ENCODE data around the gene CADPS2.

CADPS2 gene

DNA sequence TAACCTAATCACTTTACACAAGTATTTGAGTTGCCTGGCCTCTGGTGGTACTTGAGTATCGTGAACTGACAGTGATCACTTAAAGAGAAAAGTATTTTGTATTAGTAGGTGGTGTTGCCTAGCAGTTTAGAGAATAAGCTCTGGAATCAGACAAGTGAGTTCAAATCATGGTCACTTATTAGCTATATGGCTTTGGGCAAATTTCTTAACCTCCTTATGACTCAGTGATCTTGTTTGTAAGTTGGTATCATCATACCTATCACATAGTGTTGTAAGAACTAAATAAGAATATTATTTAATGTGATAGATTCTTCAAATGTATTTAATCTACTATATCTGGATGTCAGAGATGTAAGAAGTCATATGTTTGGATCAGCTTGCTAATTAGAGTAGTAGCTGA lies 351.2 kb downstream of the CADPS2 start:
- DNase-seq: no peak

GRCh38 chr7:122532406-122533269 lies 353.6 kb downstream of the CADPS2 start:
- no peak for DNase-seq

DNA sequence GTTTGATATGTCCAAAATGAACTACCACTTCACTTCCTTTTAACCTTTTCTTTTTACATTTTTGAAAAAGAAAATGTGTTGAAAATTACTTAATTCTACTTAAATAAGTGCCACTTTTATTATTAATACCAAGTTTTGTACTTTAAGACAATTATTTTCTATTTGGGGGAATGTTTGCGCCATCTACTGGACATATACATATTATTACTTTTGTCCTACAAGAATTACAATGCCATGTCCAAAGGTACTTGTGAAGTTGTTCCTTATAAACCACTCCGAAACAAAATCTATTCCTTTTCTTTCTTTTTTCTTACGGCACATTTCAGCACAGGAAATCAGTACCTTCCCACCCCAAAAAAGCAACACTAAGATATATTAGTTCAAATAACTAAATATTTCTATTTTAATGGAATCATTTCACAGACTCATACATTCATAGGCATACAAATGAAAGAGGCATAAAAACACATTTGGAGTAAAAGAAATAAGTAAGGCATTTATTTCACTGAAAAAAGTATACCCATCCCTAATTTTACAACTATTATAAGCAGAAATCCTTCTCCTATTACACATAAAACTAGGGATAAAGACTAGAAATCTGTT lies 357.3 kb downstream of the CADPS2 start:
- DNase-seq: peak in 1 of 56 donors; percentile 55

GRCh38 chr7:122525355-122525754 lies 360.9 kb downstream of the CADPS2 start:
- no peak for DNase-seq

GRCh38 chr7:122521767-122522166 lies 364.5 kb downstream of the CADPS2 start:
- no peak for DNase-seq

- DNase-seq: no peak
Measured at GRCh38 chr7:122520971-122521555, 365.2 kb downstream of the CADPS2 start.

DNA sequence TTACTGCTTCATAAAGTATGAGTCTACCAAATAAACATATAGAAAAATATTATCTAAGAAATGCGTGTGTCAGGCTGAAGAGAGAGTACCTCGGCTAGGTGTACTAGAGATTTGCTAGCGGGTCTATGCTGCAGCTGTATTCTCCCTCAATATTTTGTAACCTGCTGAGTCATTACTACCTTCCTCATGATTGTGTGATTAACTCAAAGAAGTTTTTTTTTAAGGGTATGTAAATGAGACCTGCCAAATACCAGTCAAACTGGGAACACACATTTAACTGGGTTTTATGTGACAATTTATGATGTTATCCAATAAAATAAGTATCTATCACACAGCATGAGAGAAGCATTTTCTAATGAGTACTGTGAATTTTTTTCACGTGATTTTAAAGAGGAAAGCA lies 367.8 kb downstream of the CADPS2 start:
- DNase-seq: no peak

DNA sequence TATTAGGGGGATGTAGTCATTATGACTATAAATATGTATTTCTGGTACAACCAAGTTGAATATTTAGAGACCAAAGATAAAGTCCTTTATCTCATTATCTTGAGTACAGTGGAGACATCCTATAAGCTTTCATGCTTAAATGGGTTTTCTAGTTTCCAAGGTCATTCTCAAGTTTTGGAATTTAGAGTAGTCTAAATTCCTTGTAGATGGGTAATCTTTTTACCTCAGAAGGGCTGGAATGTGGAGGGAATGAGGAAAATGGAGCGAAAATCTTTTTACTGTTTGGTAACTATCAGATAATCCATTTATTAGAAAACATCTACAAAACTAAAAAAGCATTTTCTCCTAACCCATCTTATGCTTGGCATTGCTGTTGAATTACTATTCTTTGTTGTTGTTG lies 368.7 kb downstream of the CADPS2 start:
- DNase-seq: no peak

GRCh38 chr7:122515404-122515803 lies 370.9 kb downstream of the CADPS2 start:
- no peak for DNase-seq

DNA sequence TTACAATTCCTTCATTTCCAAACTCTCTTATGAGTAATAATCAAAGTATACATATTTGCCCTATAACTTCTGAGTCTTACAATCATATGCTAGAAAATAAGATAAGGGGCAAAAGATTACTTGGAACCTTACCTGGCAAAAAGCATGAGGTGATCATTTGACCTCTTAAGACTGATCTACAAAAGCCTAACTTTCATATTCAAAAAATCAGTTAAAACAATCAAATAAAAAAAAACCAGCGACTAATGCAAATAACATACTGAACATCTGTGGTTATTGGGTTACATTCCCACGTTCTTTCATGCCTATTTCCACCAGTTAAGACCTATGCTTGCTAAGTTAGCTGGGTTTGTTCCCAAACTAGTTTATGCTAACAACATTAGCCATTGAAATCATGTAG lies 375.0 kb downstream of the CADPS2 start:
- DNase-seq: no peak

- DNase-seq: no peak
Measured at GRCh38 chr7:122507591-122507990, 378.7 kb downstream of the CADPS2 start.

DNA sequence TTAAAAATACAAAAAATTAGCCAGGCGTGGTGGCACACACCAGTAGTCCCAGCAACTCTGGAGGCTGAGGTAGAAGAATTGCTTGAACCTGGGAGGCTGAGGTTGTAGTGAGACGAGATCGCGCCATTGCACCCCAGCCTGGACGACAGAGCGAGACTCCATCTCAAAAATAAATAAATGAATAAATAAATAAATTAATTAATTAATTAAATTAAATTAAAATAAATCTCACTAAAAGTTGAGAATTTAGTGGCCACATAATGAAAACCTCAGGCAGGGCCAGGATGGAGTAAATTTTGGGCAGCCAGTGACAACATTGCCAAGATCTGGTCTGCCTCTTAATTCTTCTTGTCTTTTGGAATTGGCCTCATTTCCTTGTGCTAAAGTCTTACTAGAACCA lies 394.3 kb downstream of the CADPS2 start:
- no peak for DNase-seq

- no peak for DNase-seq
Measured at GRCh38 chr7:122488241-122488640, 398.0 kb downstream of the CADPS2 start.

- DNase-seq: no peak
Measured at GRCh38 chr7:122487131-122487530, 399.1 kb downstream of the CADPS2 start.

DNA sequence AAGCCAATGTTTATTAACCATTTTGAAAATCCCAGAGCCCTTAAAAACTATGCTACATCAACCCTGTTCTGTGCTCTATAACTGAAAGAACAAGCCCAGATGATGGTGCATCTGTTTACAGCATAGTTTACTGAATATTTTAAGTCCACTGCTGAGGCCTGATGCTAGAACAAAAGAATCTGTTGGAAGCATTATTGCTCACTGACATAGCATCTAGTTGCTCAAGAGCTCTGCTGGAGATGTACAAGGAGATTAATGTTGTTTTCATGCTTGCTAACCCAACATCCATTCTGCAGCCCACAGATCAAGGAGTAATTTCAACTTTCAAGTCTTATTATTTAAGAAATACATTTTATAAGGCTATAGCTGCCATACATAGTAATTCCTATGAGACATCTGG lies 400.4 kb downstream of the CADPS2 start:
- no peak for DNase-seq

DNA sequence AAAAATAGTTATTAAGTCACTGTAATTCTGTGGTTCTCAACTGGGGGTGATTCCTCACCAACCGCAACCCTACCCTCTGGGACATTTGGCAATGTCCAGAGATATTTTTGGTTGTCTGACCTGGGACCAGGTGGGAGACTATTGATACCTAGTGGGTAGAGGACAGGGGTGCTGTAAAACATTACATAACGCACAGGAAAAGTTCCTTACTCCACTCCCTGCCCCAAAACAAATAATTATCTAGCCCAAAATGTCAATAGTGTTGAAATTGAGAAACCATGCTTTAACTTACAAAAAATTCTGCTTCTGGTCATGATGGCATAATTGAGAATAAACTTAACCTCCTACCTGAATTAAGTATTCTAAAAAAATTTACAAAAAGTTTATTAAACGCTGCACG lies 404.0 kb downstream of the CADPS2 start:
- DNase-seq: no peak

GRCh38 chr7:122470859-122471258 lies 415.4 kb downstream of the CADPS2 start:
- no peak for DNase-seq

- DNase-seq: no peak
Measured at GRCh38 chr7:122468945-122469344, 417.3 kb downstream of the CADPS2 start.

DNA sequence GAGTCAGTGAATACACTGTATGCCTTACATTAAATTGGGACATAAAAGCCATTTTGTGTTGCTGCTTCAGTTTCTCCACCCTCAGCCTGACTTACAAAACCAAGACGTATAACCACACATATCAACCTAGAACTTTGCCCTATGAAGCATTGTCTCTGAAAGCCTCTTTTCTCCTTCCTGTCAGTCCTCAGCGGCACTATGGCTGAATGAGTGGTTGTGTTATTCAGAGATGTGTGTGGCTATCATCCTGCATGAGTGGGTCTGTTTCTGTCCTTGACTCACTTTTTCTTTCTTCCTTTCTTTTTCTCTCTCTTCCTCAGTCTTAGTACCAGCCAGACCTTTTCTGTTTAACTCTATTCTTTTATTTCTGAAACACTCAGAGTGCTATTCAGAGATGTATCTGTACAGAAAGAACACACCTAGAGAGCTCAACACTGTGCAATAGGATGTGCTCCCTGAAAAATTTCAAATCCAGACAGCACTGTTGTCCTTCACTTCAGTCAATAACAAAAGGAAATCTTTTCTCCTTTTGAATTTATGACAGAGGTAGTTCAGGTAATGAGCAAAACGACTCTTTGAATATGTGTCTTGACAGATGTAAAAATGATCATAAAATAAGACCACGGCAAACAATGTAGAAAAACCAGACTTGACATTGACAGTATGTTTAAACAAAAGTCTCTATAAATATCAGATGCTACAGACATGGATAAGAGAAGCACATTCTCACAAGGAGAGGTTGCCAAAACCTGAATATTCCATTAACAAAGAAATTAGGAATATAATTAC lies 418.4 kb downstream of the CADPS2 start:
- DNase-seq: no peak

- no peak for DNase-seq
Measured at GRCh38 chr7:122465296-122465695, 421.0 kb downstream of the CADPS2 start.

- no peak for DNase-seq
Measured at GRCh38 chr7:122463631-122464030, 422.6 kb downstream of the CADPS2 start.

DNA sequence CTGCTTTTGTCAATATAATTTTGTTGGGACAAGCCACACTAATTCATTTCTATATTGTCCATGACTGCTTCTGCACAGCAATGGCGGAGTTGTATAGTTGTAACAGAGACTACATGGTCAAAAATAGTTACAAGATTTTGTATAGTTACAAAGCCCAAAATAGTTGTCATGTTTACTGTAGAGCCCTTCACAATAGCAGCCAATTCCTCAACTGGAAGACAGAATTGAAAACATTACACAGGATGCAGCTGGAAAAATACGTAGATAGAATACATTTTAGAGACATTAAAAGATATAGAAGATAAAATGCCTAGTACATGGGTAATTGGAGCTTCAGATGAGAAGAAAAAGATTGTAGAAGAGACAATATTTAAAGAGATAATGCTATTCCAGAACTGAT lies 425.3 kb downstream of the CADPS2 start:
- no peak for DNase-seq

All from amygdala (tissue), 56 donors.